ENCODE measurements around the gene HOXB1. TPM values are rescaled to one million over a fixed set of nuclear protein-coding genes. Genes with fewer than 3 reads are reported as not detected.

HOXB1 gene
- total RNA-seq, 1 experiment from 2014 or later: not detected

- TF ChIP-seq, protein P1, sequence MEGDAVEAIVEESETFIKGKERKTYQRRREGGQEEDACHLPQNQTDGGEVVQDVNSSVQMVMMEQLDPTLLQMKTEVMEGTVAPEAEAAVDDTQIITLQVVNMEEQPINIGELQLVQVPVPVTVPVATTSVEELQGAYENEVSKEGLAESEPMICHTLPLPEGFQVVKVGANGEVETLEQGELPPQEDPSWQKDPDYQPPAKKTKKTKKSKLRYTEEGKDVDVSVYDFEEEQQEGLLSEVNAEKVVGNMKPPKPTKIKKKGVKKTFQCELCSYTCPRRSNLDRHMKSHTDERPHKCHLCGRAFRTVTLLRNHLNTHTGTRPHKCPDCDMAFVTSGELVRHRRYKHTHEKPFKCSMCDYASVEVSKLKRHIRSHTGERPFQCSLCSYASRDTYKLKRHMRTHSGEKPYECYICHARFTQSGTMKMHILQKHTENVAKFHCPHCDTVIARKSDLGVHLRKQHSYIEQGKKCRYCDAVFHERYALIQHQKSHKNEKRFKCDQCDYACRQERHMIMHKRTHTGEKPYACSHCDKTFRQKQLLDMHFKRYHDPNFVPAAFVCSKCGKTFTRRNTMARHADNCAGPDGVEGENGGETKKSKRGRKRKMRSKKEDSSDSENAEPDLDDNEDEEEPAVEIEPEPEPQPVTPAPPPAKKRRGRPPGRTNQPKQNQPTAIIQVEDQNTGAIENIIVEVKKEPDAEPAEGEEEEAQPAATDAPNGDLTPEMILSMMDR (IDR thresholded peaks at IDR 0.05; ENCODE audit: insufficient read depth in 1 of 2, low read depth in 1 of 2, low read length in 1 of 2, severe bottlenecking in 1 of 2, unreplicated experiment in 1 of 2): no peak
- Histone ChIP-seq H3K36me3 (ENCODE audit: control insufficient read depth, insufficient read depth, low read length) (no peaks in the 10 kb centered on the region), H3K27me3 (replicated peaks; ENCODE audit: control insufficient read depth, insufficient read depth, low read length) (peaks cover 2% of the 10 kb centered on the region; the same call in 1 of the 2 replicates), H3K4me1 (no peaks in the 10 kb centered on the region), H3K4me3 (ENCODE audit: low read depth, low read length) (no peak overlapping the region), H3K9me3 (no peaks in the 10 kb centered on the region)
- H3K9me3 Mint-ChIP-seq (ENCODE audit: unreplicated experiment): no peaks in the 10 kb centered on the region
- H3K27me3 Mint-ChIP-seq (ENCODE audit: insufficient read depth, unreplicated experiment): peaks cover 28% of the 10 kb centered on the region
- H3K36me3 Mint-ChIP-seq (ENCODE audit: insufficient read depth, unreplicated experiment): no peaks in the 10 kb centered on the region
- H3K27ac Mint-ChIP-seq (ENCODE audit: unreplicated experiment): no peak overlapping the region
- ChIA-PET POLR2A (no interaction called here), CTCF (interaction anchor here (0.6 to 1.2 kb wide), 3 partner anchors 126 to 328 kb away, joined by 3 read pairs; no protein-coding TSS in a partner anchor)
- intact Hi-C loops (cut with micrococcal nuclease; ENCODE audit: unreplicated experiment): no loop called here
- peak in 1 of 2 experiments; percentile 67 for DNase-seq
- no TSS peak for BruUV-seq (replicated peaks)
- no peak overlapping the region for H3K4me3 Mint-ChIP-seq (ENCODE audit: unreplicated experiment)
- no peaks in the 10 kb centered on the region for H3K4me1 Mint-ChIP-seq (ENCODE audit: low read depth, unreplicated experiment)
These were observed 44.3 kb downstream of the HOXB1 start for GRCh38 chr17:48486557-48486956.

DNA sequence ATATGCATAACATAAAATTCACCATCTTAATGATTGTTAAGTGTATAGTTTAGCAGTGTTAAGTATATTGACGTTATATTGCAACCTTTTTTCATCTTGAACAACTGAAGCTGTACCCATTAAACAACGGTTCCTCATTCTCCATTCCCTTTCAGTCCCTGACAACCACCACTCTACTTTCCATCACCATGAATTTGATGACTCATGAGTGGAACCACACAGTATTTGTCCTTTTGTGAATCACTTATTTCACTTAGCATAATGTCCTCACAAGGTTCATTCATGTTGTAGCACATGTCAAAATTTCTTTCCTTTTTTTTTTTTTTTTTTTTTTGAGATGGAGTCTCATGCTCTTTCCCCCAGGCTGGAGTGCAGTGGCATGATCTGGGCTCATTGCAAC lies 46.0 kb downstream of the HOXB1 start:
- no TSS peak for BruUV-seq (replicated peaks)
- Mint-ChIP-seq H3K4me3 (ENCODE audit: unreplicated experiment) (no peak overlapping the region), H3K27me3 (ENCODE audit: insufficient read depth, unreplicated experiment) (peaks cover 30% of the 10 kb centered on the region), H3K36me3 (ENCODE audit: insufficient read depth, unreplicated experiment) (no peaks in the 10 kb centered on the region), H3K4me1 (ENCODE audit: low read depth, unreplicated experiment) (no peaks in the 10 kb centered on the region), H3K9me3 (ENCODE audit: unreplicated experiment) (no peaks in the 10 kb centered on the region), H3K27ac (ENCODE audit: unreplicated experiment) (no peak overlapping the region)
- TF ChIP-seq, protein P1 (IDR thresholded peaks at IDR 0.05; ENCODE audit: insufficient read depth in 1 of 2, low read depth in 1 of 2, low read length in 1 of 2, severe bottlenecking in 1 of 2, unreplicated experiment in 1 of 2): no peak
- DNase-seq: no peak
- H3K4me1 ChIP-seq: no peaks in the 10 kb centered on the region
- no peaks in the 10 kb centered on the region for H3K9me3 ChIP-seq
- H3K27me3 ChIP-seq (replicated peaks; ENCODE audit: control insufficient read depth, insufficient read depth, low read length): no peaks in the 10 kb centered on the region
- H3K36me3 ChIP-seq (ENCODE audit: control insufficient read depth, insufficient read depth, low read length): no peaks in the 10 kb centered on the region
- no peak overlapping the region for H3K4me3 ChIP-seq (ENCODE audit: low read depth, low read length)
- intact Hi-C loops (cut with micrococcal nuclease; ENCODE audit: unreplicated experiment): no loop called here
- CTCF ChIA-PET: interaction anchor here (0.7 kb wide), 1 partner anchor 544 kb away, joined by 3 read pairs; no protein-coding TSS in a partner anchor
- POLR2A ChIA-PET: interaction anchor here (0.7 kb wide), 1 partner anchor 454 kb away, joined by 10 read pairs; no protein-coding TSS in a partner anchor

DNA sequence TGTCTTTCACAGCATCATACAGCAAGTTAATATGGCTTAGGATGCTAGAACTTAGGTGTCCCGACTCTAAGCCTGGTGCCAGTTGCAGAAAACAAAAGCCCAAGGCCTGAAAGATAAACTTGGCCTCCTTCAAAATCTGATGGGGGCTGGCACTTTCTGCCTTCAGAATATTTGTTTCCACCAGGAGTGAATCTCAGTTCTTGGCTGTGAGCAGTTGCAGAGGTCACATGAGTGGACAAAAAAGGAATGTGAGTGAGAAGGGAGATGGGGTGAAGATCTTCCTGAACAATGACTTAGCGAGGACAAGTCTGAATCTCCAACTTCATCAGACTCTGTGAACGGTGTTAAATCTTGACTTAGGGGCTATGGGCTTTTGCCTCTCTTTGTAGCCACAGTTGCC lies 46.6 kb downstream of the HOXB1 start:
- no peaks in the 10 kb centered on the region for H3K4me1 Mint-ChIP-seq (ENCODE audit: low read depth, unreplicated experiment)
- no peak overlapping the region for H3K4me3 Mint-ChIP-seq (ENCODE audit: unreplicated experiment)
- Histone ChIP-seq H3K4me1 (no peaks in the 10 kb centered on the region), H3K27me3 (replicated peaks; ENCODE audit: control insufficient read depth, insufficient read depth, low read length) (no peaks in the 10 kb centered on the region), H3K4me3 (ENCODE audit: low read depth, low read length) (no peak overlapping the region), H3K36me3 (ENCODE audit: control insufficient read depth, insufficient read depth, low read length) (no peaks in the 10 kb centered on the region), H3K9me3 (no peaks in the 10 kb centered on the region)
- ChIA-PET CTCF (no interaction called here), POLR2A (no interaction called here)
- TF ChIP-seq, protein P1 (IDR thresholded peaks at IDR 0.05; ENCODE audit: insufficient read depth in 1 of 2, low read depth in 1 of 2, low read length in 1 of 2, severe bottlenecking in 1 of 2, unreplicated experiment in 1 of 2): no peak
- H3K36me3 Mint-ChIP-seq (ENCODE audit: insufficient read depth, unreplicated experiment): no peaks in the 10 kb centered on the region
- BruUV-seq (replicated peaks): no TSS peak
- no peaks in the 10 kb centered on the region for H3K9me3 Mint-ChIP-seq (ENCODE audit: unreplicated experiment)
- H3K27ac Mint-ChIP-seq (ENCODE audit: unreplicated experiment): no peak overlapping the region
- H3K27me3 Mint-ChIP-seq (ENCODE audit: insufficient read depth, unreplicated experiment): peaks cover 25% of the 10 kb centered on the region
- intact Hi-C loops (cut with micrococcal nuclease; ENCODE audit: unreplicated experiment): no loop called here
- no peak for DNase-seq

Data from Caco-2 (cell line).